Mesodermal cell (in vitro differentiated cells): ENCODE results near the gene ECPAS. TPM values are rescaled to one million over a fixed set of nuclear protein-coding genes. Genes with fewer than 3 reads are reported as not detected.
A peak's percentile ranks its signal among the peaks of the same experiment; 100 is the strongest.
"Not testable (repeated sequence)": the region's sequence is repeated elsewhere in the genome, so short reads cannot be mapped to it uniquely, and the experiment has no call there.

Experiments used
- H3K27ac ChIP-seq: 2 replicates; pipeline ENCODE4 v1.7.0; 2013; ENCODE audit warnings: mild to moderate bottlenecking, low read depth, low read length, moderate library complexity; ENCODE audit not compliant: severe bottlenecking
- H3K36me3 ChIP-seq: 2 replicates; pipeline ENCODE4 v1.7.1; 2013; ENCODE audit warnings: mild to moderate bottlenecking, low read length, moderate library complexity; ENCODE audit not compliant: control insufficient read depth, insufficient read depth
- H3K4me1 ChIP-seq: one replicate; pipeline ENCODE4 v1.7.1; 2013; ENCODE audit warnings: mild to moderate bottlenecking, low read length; ENCODE audit not compliant: insufficient read depth, control insufficient read depth, poor library complexity, severe bottlenecking
- H3K4me3 ChIP-seq: 2 replicates; pipeline ENCODE4 v1.7.0; 2013; ENCODE audit warnings: low read length, control low read depth, mild to moderate bottlenecking; ENCODE audit not compliant: insufficient read depth, poor library complexity, severe bottlenecking; ENCODE audit errors: extremely low read depth
- H3K9me3 ChIP-seq: 2 replicates; pipeline ENCODE4 v1.7.1; 2013; ENCODE audit warnings: mild to moderate bottlenecking, low read length, moderate library complexity; ENCODE audit not compliant: control insufficient read depth
- WGBS, 2 experiments: methylation state at CpG; one replicate each; pipeline ENCODE4 v1.1.5; 2013; ENCODE audit warnings: missing lambda C conversion rate in 2 of 2; ENCODE audit not compliant: insufficient coverage in 2 of 2; 5-methylcytosine and 5-hydroxymethylcytosine counted together
- polyA plus RNA-seq, 2 experiments: library from polyadenylated mRNA; stranded (reverse); fragments of 50-300 nt; gene quantifications; one replicate each; pipeline ENCODE4 v1.2.3, GENCODE V29; 2013

ECPAS gene
- 43.5 TPM for polyA plus RNA-seq (2013, experiment 1 of 2)
- 44.0 TPM for polyA plus RNA-seq (2013, experiment 2 of 2)

GRCh38 chr9:111483858-111484571 lies at the start of gene ECPAS:
Gene ECPAS, minus strand, starts transcription at chr9:111484383. Its CDS starts 11,465 bp downstream, at chr9:111472918.
- peak within 1 kb of the TSS; percentile 91 for H3K27ac ChIP-seq
- 0% methylated on average over 63 to 78 of the region's 101 CpGs for WGBS, 2 experiments

GRCh38 chr9:111533099-111533790 lies 49.1 kb upstream of the ECPAS start:
- Histone ChIP-seq H3K4me3 (no peak overlapping the region), H3K9me3 (peaks cover 23% of the 10 kb centered on the region), H3K27ac (no peak overlapping the region), H3K36me3 (peaks cover 57% of the 10 kb centered on the region), H3K4me1 (no peaks in the 10 kb centered on the region)
- WGBS, 2 experiments = 80 to 100% methylated on average over 1 to 3 of the region's 5 CpGs

More at GRCh38 chr9:111483858-111484571, at the start of gene ECPAS:
- peaks cover 3% of the 10 kb centered on the region for H3K4me1 ChIP-seq
- H3K9me3 ChIP-seq = peaks cover 3% of the 10 kb centered on the region
- H3K36me3 ChIP-seq = no peaks in the 10 kb centered on the region
- H3K4me3 ChIP-seq = peak within 1 kb of the TSS; percentile 78

GRCh38 chr9:111531716-111532115 lies 47.5 kb upstream of the ECPAS start:
- no peak overlapping the region for H3K27ac ChIP-seq
- H3K9me3 ChIP-seq = peaks cover 15% of the 10 kb centered on the region
- H3K4me3 ChIP-seq = no peak overlapping the region
- 94% methylated on average over 2 of the region's 4 CpGs; no CpG with 5 or more reads in 1 of the 2 experiments for WGBS, 2 experiments
- no peaks in the 10 kb centered on the region for H3K4me1 ChIP-seq
- H3K36me3 ChIP-seq = peaks cover 50% of the 10 kb centered on the region

GRCh38 chr9:111529787-111530186 lies 45.6 kb upstream of the ECPAS start:
- WGBS, 2 experiments = no CpG with 5 or more reads among the region's 2 CpGs
- Histone ChIP-seq H3K27ac (no peak overlapping the region), H3K4me1 (no peaks in the 10 kb centered on the region), H3K36me3 (peaks cover 40% of the 10 kb centered on the region), H3K9me3 (peaks cover 6% of the 10 kb centered on the region), H3K4me3 (no peak overlapping the region)

- H3K36me3 ChIP-seq = peaks cover 23% of the 10 kb centered on the region
- H3K4me1 ChIP-seq = no peaks in the 10 kb centered on the region
- no peak overlapping the region for H3K4me3 ChIP-seq
- H3K27ac ChIP-seq = no peak overlapping the region
- H3K9me3 ChIP-seq = no peaks in the 10 kb centered on the region
- WGBS, 2 experiments = 67 to 95% methylated on average over 1 to 2 of the region's 2 CpGs
Observed at GRCh38 chr9:111527347-111527746, 43.2 kb upstream of the ECPAS start.

- 1 to 2% methylated on average over 52 to 54 of the region's 66 CpGs for WGBS, 2 experiments
- Histone ChIP-seq H3K4me1 (no peaks in the 10 kb centered on the region), H3K4me3 (peak within 1 kb of the TSS; percentile 71), H3K27ac (no peak within 1 kb of the TSS), H3K36me3 (peaks cover 11% of the 10 kb centered on the region), H3K9me3 (no peaks in the 10 kb centered on the region)
Observed at GRCh38 chr9:111525056-111525977, 41.1 kb upstream of the ECPAS start, which contains the start of gene ZNF483. Gene ZNF483, plus strand, starts transcription at chr9:111525179. Its CDS starts 2,217 bp downstream, at chr9:111527396.

GRCh38 chr9:111524731-111525055 lies 40.5 kb upstream of the ECPAS start:
- no peaks in the 10 kb centered on the region for H3K9me3 ChIP-seq
- H3K4me3 ChIP-seq = peak overlapping the region; percentile 71
- H3K36me3 ChIP-seq = peaks cover 7% of the 10 kb centered on the region
- WGBS, 2 experiments = 36 to 39% methylated on average over 7 of the region's 7 CpGs
- no peak overlapping the region for H3K27ac ChIP-seq
- H3K4me1 ChIP-seq = no peaks in the 10 kb centered on the region

GRCh38 chr9:111516061-111516465 lies 31.9 kb upstream of the ECPAS start:
- 65 to 92% methylated on average over 2 of the region's 2 CpGs for WGBS, 2 experiments
- H3K9me3 ChIP-seq = no peaks in the 10 kb centered on the region
- no peak overlapping the region for H3K4me3 ChIP-seq
- H3K36me3 ChIP-seq = no peaks in the 10 kb centered on the region
- H3K4me1 ChIP-seq = no peaks in the 10 kb centered on the region
- no peak overlapping the region for H3K27ac ChIP-seq

GRCh38 chr9:111514967-111515366 lies 30.8 kb upstream of the ECPAS start:
- Histone ChIP-seq H3K4me1 (no peaks in the 10 kb centered on the region), H3K36me3 (no peaks in the 10 kb centered on the region), H3K27ac (no peak overlapping the region), H3K4me3 (no peak overlapping the region), H3K9me3 (no peaks in the 10 kb centered on the region)

- WGBS, 2 experiments = 88 to 95% methylated on average over 5 to 6 of the region's 6 CpGs
- H3K27ac ChIP-seq, H3K36me3 ChIP-seq, H3K4me1 ChIP-seq, H3K9me3 ChIP-seq, H3K4me3 ChIP-seq: not testable (repeated sequence)
Observed at GRCh38 chr9:111511581-111511980, 27.4 kb upstream of the ECPAS start.
